Heart left ventricle (tissue), 16 donors: ENCODE data around the gene METTL21C. TPM values are rescaled to one million over a fixed set of nuclear protein-coding genes. Genes with fewer than 3 reads are reported as not detected.

Source experiments
- ATAC-seq, 4 donors: fragments of 200-7000 bp; cut with Tn5 transposase; one replicate each; pipeline ENCODE4 v1.9.1; 2020 to 2022; ENCODE audit warnings: moderate library complexity in 4 of 4, mild to moderate bottlenecking in 3 of 4, moderate number of reproducible peaks in 1 of 4
- DNase-seq, 5 donors: peaks; one replicate each; pipeline ENCODE4 v3.0.0-alpha.2; 2020
- H3K27ac ChIP-seq, 12 donors: fragments of 200-600 bp; sonication (generic) in 4 of 12; one replicate each; pipeline versions ENCODE4 v1.5.0 to v1.8.0; 2016 to 2022; ENCODE audit warnings: mild to moderate bottlenecking in 2 of 12
- H3K27me3 ChIP-seq, 9 donors: fragments of 200-600 bp; sonication (generic) in 2 of 9; one replicate each; pipeline versions ENCODE4 v1.5.1 to v1.8.0; 2016 to 2022; ENCODE audit warnings: mild to moderate bottlenecking in 3 of 9
- H3K36me3 ChIP-seq, 9 donors: fragments of 200-600 bp; sonication (generic) in 2 of 9; one replicate each; pipeline versions ENCODE4 v1.5.0 to v1.8.0; 2018 to 2022; ENCODE audit warnings: mild to moderate bottlenecking in 2 of 9
- H3K4me1 ChIP-seq, 12 donors: fragments of 200-600 bp; sonication (generic) in 4 of 12; one replicate each; pipeline versions ENCODE4 v1.5.0 to v1.8.0; 2016 to 2022; ENCODE audit warnings: mild to moderate bottlenecking in 3 of 12
- H3K4me3 ChIP-seq, 12 donors: fragments of 200-600 bp; sonication (generic) in 4 of 12; one replicate each; pipeline versions ENCODE4 v1.5.0 to v1.8.0; 2017 to 2022; ENCODE audit warnings: mild to moderate bottlenecking in 9 of 12, moderate library complexity in 4 of 12
- H3K9me3 ChIP-seq, 12 donors: fragments of 200-600 bp; sonication (generic) in 4 of 12; one replicate each; pipeline versions ENCODE4 v1.5.0 to v1.8.0; 2016 to 2022; ENCODE audit warnings: mild to moderate bottlenecking in 1 of 12
- POLR2A ChIP-seq, 2 donors: fragments of 450-650 bp; IDR thresholded peaks; one replicate each; pipeline ENCODE4 v1.6.1; 2017; ENCODE audit warnings: antibody characterized with exemption in 2 of 2, mild to moderate bottlenecking in 2 of 2, moderate library complexity in 2 of 2
- WGBS, 4 donors: extraction: QIAGEN DNeasy Blood & Tissue Kit in 2 of 4; methylation state at CpG; one replicate each; pipeline versions ENCODE4 v1.1.5 to v1.1.7; 2013 to 2018; 5-methylcytosine and 5-hydroxymethylcytosine counted together
- intact Hi-C, 10 donors: fragments of 100-400 bp; cut with DNase I; formaldehyde crosslinking; loops; one replicate each; pipeline versions ENCODE4 v1.11.1 to v1.14.2; 2022
- polyA plus RNA-seq, 2 donors: library from polyadenylated mRNA; stranded (reverse); fragments of 200-250 nt; gene quantifications; one replicate each; pipeline ENCODE4 v1.2.3, GENCODE V29; 2013
- total RNA-seq, 9 donors: library from RNA; depleted of rRNA in 2 of 9; stranded (reverse); fragments of >200 nt in 2 of 9; fragmentation: NEBNext Ultra II Directional in 3 of 9; extraction: Animal tissue kit (Norgen Biotek cat#: 25700) in 3 of 9; gene quantifications; one replicate each; pipeline versions ENCODE4 v1.1.0 to v1.2.4, GENCODE V29; 2016 to 2023
- TF ChIP-seq, protein P1 (sequence below), 12 donors: fragments of 200-600 bp; sonication (generic) in 4 of 12; IDR thresholded peaks; one replicate each; pipeline versions ENCODE4 v1.5.0 to v1.8.0; 2018 to 2022; ENCODE audit warnings: antibody characterized with exemption in 12 of 12, mild to moderate bottlenecking in 5 of 12
- donor health status: ischemic (EF 13 %, LVEDD 7.1; RV severe dilation, severe dysfunction).
- donor health status: healthy with polysubstance abuse.
- donor health status: DM: no; HTN: yes; CAD: no.
- donor health status: DM: no; HTN: no; CAD: no.
- donor health status: ischemic (EF 25% LVEDD 6.9; RV normal size, moderate dysfunction).
- donor health status: ischemic (EF 25% LVEDD 5.7; RV mildly dilated, moderate dysfunction).
- donor health status: healthy.
- donor health status: DM: yes; HTN: yes; CAD: no.
- donor health status: ischemic (EF 35%, LVEDD 5.7; RV mildly dilated, moderate dysfunction).
- donor health status: nonischemic (EF 11% LVEDD 7.7; RV severe dilation, severe dysfunction).
- donor health status: DM: yes; HTN: yes; CAD: no.
- donor health status: PGD.
- donor health status: ischemic (EF 29% LVEDD 5.4; RV normal size, mild dysfunction).
- donor health status: nonischemic (EF 23%, LVEDD 6.1; RV moderate dilation, normal function).

Gene METTL21C
- total and polyA plus RNA-seq, 11 donors, result not detected

DNA sequence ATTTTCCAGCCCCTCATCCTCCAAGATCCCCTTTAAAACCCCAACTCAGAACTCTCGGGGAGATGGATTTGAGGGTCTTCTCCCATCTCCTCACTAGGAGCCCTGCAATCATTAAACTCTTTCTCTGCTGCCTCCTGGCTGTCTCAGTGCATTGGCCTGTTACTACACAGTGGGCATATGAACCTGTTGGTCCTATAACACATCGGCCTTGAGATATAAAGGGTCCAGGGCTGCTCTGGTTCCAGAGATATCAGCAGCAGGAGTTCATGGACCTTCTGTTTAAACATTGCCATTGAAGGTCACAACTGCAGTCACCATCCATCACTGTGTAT is 3.8 kb upstream of the METTL21C start:
- no peak overlapping the region for H3K27ac ChIP-seq
- no peak overlapping the region for H3K4me3 ChIP-seq
- DNase-seq (no peak), ATAC-seq (no peak)
- peaks cover 0 to 4% (median 0%) of the 10 kb centered on the region in 9 donors for H3K27me3 ChIP-seq
- H3K36me3 ChIP-seq, result no peaks in the 10 kb centered on the region
- peaks cover 0 to 12% (median 0%) of the 10 kb centered on the region in 12 donors for H3K9me3 ChIP-seq
- intact Hi-C loops, result no loop called here
- TF ChIP-seq, protein P1, sequence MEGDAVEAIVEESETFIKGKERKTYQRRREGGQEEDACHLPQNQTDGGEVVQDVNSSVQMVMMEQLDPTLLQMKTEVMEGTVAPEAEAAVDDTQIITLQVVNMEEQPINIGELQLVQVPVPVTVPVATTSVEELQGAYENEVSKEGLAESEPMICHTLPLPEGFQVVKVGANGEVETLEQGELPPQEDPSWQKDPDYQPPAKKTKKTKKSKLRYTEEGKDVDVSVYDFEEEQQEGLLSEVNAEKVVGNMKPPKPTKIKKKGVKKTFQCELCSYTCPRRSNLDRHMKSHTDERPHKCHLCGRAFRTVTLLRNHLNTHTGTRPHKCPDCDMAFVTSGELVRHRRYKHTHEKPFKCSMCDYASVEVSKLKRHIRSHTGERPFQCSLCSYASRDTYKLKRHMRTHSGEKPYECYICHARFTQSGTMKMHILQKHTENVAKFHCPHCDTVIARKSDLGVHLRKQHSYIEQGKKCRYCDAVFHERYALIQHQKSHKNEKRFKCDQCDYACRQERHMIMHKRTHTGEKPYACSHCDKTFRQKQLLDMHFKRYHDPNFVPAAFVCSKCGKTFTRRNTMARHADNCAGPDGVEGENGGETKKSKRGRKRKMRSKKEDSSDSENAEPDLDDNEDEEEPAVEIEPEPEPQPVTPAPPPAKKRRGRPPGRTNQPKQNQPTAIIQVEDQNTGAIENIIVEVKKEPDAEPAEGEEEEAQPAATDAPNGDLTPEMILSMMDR (IDR thresholded peaks at IDR 0.05), result no peak
- no peak for TF ChIP-seq POLR2A (IDR thresholded peaks at IDR 0.05)
- WGBS, 4 donors, result 81 to 91% (median 88%) methylated on average over 2 of the region's 2 CpGs
- H3K4me1 ChIP-seq, result peaks cover 0 to 9% (median 0%) of the 10 kb centered on the region in 12 donors

DNA sequence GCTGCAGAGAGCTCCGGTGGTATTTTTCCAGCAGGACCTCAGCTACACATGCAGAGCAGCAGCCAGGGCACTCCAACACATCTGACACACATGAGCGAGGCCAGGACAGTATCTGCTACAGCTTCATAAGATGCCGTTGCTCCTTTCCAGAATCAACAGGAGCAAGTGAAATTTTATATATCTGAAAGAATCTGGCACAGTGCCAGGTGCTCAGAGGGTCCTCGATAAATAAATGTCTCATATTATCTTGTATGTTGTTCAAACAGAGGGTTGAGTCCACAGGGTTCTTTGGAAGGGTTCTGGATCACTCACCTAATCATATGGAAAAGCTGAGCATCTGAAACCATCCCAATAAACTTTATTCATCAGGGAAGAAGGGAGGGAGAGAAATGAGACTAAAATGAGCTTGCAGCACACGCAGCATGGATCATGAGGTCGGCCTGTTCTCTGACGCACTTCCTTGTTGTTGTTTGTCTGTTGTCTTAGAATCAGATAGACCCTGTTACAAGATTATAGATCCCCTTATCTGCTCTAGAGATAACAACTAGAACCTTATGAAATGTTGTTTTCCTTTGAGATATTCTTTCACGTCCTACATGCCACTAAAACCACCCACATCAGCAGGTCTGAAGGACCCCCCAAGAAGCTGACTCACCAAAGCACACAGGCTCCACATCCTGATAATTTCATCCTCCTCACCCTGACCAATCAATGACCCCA is 3.2 kb upstream of the METTL21C start:
- peaks cover 0 to 9% (median 0%) of the 10 kb centered on the region in 12 donors for H3K4me1 ChIP-seq
- no peak overlapping the region for H3K4me3 ChIP-seq
- intact Hi-C loops, result no loop called here
- no peak for ATAC-seq
- H3K27me3 ChIP-seq, result peaks cover 0 to 10% (median 0%) of the 10 kb centered on the region in 9 donors
- H3K9me3 ChIP-seq, result peaks cover 0 to 12% (median 0%) of the 10 kb centered on the region in 12 donors
- no peak overlapping the region for H3K27ac ChIP-seq
- no peaks in the 10 kb centered on the region for H3K36me3 ChIP-seq
- no peak for DNase-seq
- TF ChIP-seq, protein P1 (IDR thresholded peaks at IDR 0.05), result no peak
- TF ChIP-seq POLR2A (IDR thresholded peaks at IDR 0.05), result no peak
- WGBS, 4 donors, result 83 to 89% (median 87%) methylated on average over 8 of the region's 8 CpGs

DNA sequence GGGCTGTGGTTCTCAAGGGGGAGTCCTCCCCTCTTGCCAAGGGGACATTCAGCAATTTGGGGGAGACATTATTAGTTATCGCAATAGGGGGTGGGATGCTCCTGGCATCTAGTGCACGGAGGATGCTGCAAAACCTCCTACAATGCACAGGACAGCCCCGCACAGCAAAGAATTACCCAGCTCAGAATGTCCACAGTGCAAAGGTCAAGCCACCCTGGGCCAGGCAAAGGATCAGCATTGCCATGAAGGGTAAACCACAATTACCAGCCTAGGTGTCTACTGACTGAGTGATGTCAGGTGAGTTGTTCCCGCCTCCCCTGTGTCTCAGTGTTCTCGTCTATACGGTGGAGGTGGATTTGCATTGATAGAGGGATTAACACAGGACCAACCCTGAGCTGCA is 2.4 kb upstream of the METTL21C start:
- no peak for TF ChIP-seq POLR2A (IDR thresholded peaks at IDR 0.05)
- TF ChIP-seq, protein P1 (IDR thresholded peaks at IDR 0.05), result no peak
- no peak for DNase-seq
- Histone ChIP-seq H3K9me3 (peaks cover 0 to 12% (median 0%) of the 10 kb centered on the region in 12 donors), H3K27me3 (peaks cover 0 to 12% (median 0%) of the 10 kb centered on the region in 9 donors), H3K4me3 (no peak overlapping the region), H3K36me3 (no peaks in the 10 kb centered on the region), H3K27ac (no peak overlapping the region), H3K4me1 (peaks cover 0 to 9% (median 0%) of the 10 kb centered on the region in 12 donors)
- intact Hi-C loops, result no loop called here
- ATAC-seq, result no peak
- 75 to 90% (median 86%) methylated on average over 6 of the region's 6 CpGs for WGBS, 4 donors

DNA sequence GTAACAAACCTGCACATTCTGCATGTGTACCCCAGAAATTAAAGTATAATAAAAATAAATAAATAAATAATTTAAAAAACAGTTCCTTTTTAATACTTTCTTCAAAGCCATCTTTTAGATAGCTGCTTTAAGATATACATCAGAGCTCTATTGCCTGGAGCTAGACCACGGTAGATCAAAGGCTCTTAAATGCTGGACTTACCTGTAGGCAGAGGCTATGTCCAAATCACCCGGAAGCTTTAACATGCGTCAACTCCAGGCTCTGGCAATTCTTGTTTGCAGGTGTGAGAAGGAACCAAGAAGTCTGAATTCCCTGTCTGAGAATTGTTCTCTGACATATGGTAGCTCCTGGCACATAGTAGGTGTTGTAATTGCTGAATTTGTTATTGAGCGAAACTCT is 1.6 kb upstream of the METTL21C start:
- WGBS, 4 donors, result 90 to 95% (median 91%) methylated on average over 4 of the region's 4 CpGs
- DNase-seq, result no peak
- ATAC-seq, result no peak
- Histone ChIP-seq H3K27me3 (peaks cover 0 to 12% (median 0%) of the 10 kb centered on the region in 9 donors), H3K4me1 (peaks cover 0 to 9% (median 0%) of the 10 kb centered on the region in 12 donors), H3K36me3 (no peaks in the 10 kb centered on the region), H3K27ac (no peak overlapping the region), H3K9me3 (peaks cover 0 to 12% (median 0%) of the 10 kb centered on the region in 12 donors), H3K4me3 (no peak overlapping the region)
- intact Hi-C loops, result no loop called here
- no peak for TF ChIP-seq POLR2A (IDR thresholded peaks at IDR 0.05)
- TF ChIP-seq, protein P1 (IDR thresholded peaks at IDR 0.05), result no peak
